ENCODE data around the gene MCF2L2. TPM values are rescaled to one million over a fixed set of nuclear protein-coding genes. Genes with fewer than 3 reads are reported as not detected.
"Not testable (repeated sequence)": the region's sequence is repeated elsewhere in the genome, so short reads cannot be mapped to it uniquely, and the experiment has no call there.

MCF2L2 gene
- total and polyA plus RNA-seq, 2 experiments from 2014 or later, result not detected

DNA sequence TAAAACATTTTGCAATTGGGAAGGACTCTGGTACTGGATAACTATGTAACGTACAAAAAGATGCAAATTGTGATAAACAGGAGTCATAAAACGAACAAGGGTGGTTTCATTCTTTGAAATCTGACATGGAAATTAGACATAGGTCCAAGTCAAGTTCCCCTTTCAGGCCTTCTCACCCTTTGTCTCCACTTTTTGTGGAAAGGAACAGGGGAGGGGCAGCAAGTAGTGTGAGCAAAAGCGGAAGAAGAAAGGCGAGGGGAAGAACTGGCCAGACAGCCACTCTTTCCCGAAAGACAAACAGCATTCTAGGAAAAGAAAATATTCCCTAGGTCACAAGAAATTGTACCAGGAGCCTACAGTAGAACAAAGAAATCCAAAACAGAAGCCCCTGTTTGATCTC, 52.6 kb downstream of the MCF2L2 start:
- Histone ChIP-seq H3K9me2 (ENCODE audit: insufficient read depth) (no peaks in the 10 kb centered on the region), H3K27ac (no peak overlapping the region), H3K4me3 (no peak overlapping the region), H3K27me3 (replicated peaks; ENCODE audit: insufficient read depth) (no peaks in the 10 kb centered on the region), H3K36me3 (ENCODE audit: low read depth) (no peaks in the 10 kb centered on the region), H3K4me1 (ENCODE audit: insufficient read depth) (peaks cover 8% of the 10 kb centered on the region), H3K4me2 (ENCODE audit: unreplicated experiment) (no peak overlapping the region), H3K9ac (no peak overlapping the region), H2AFZ (no peak overlapping the region), H3F3A (ENCODE audit: insufficient read depth) (no peaks in the 10 kb centered on the region), H3K79me2 (ENCODE audit: insufficient read depth) (no peaks in the 10 kb centered on the region), H3K9me3 (ENCODE audit: low read depth) (no peaks in the 10 kb centered on the region), H4K20me1 (ENCODE audit: insufficient read depth) (no peaks in the 10 kb centered on the region)
- no peak for DNase-seq
- TF ChIP-seq EZH2phosphoT487 (IDR thresholded peaks at IDR 0.05; ENCODE audit: insufficient read depth, low read depth) (no peak), EZH2 (IDR thresholded peaks at IDR 0.05; ENCODE audit: insufficient read depth, poor library complexity, severe bottlenecking) (no peak)
- WGBS, 2 experiments (ENCODE audit: low coverage in 1 of 2, low lambda C conversion rate in 2 of 2, missing lambda C conversion rate in 2 of 2), result 92 to 93% methylated on average over 5 of the region's 5 CpGs
- in situ Hi-C loops (cut with MboI), result loop anchor here (25.0 kb wide), 2 partner anchors 463 to 663 kb away; no protein-coding TSS in a partner anchor

DNA sequence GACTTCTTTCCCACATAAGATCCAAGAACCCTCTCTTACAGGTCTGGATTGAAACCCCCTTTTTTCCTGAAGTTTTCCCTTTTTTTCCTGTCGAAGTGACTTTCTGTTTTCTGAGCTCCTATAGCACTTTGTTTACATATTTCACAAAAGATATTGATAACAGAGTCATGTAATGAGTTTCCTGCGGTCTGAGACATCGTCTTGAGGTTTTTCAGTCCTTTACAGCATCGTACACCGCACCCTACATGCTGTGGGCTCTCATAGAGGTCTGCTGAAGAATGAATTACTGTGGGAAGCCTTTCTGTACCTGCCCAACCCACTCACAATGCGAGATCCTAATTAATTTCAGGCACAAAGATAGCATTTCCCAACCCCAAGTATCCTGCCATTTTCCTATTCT, 53.1 kb downstream of the MCF2L2 start:
- Histone ChIP-seq H2AFZ (no peak overlapping the region), H3K9ac (no peak overlapping the region), H3F3A (ENCODE audit: insufficient read depth) (peaks cover 4% of the 10 kb centered on the region; the same call in 1 of the 2 replicates), H3K9me2 (ENCODE audit: insufficient read depth) (no peaks in the 10 kb centered on the region), H3K27ac (no peak overlapping the region), H3K4me1 (ENCODE audit: insufficient read depth) (peaks cover 12% of the 10 kb centered on the region), H3K79me2 (ENCODE audit: insufficient read depth) (no peaks in the 10 kb centered on the region), H3K27me3 (replicated peaks; ENCODE audit: insufficient read depth) (no peaks in the 10 kb centered on the region), H3K4me2 (ENCODE audit: unreplicated experiment) (no peak overlapping the region), H3K36me3 (ENCODE audit: low read depth) (no peaks in the 10 kb centered on the region), H3K4me3 (no peak overlapping the region), H3K9me3 (ENCODE audit: low read depth) (no peaks in the 10 kb centered on the region), H4K20me1 (ENCODE audit: insufficient read depth) (no peaks in the 10 kb centered on the region)
- WGBS, 2 experiments (ENCODE audit: low coverage in 1 of 2, low lambda C conversion rate in 2 of 2, missing lambda C conversion rate in 2 of 2), result 79 to 83% methylated on average over 6 of the region's 6 CpGs
- TF ChIP-seq EZH2phosphoT487 (IDR thresholded peaks at IDR 0.05; ENCODE audit: insufficient read depth, low read depth), result no peak
- no peak for TF ChIP-seq EZH2 (IDR thresholded peaks at IDR 0.05; ENCODE audit: insufficient read depth, poor library complexity, severe bottlenecking)
- no peak for DNase-seq
- in situ Hi-C loops (cut with MboI), result loop anchor here (25.0 kb wide), 2 partner anchors 463 to 663 kb away; no protein-coding TSS in a partner anchor

DNA sequence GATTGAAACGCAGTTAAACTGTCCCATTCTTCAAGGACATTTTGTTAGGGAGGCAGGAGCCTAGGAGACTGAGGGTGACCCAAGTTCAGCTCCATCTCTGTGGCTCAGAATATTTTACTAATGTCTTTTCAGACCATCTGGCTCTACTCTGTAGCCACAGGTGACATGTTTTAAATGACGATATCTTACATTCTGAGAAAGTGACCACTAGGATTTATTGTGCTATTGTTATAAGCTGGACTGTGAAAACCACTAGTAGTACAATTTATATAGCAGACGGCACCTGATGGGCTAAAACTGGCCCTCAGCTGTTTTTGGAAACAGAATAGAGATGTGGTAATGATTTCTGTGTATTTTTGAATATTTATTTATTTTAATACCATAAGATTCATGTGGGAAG, 55.5 kb downstream of the MCF2L2 start:
- no peak overlapping the region for H3K4me2 ChIP-seq (ENCODE audit: unreplicated experiment)
- no peak overlapping the region for H3K4me3 ChIP-seq
- no peak overlapping the region for H3K27ac ChIP-seq
- no peaks in the 10 kb centered on the region for H3K79me2 ChIP-seq (ENCODE audit: insufficient read depth)
- 75 to 78% methylated on average over 3 of the region's 3 CpGs for WGBS, 2 experiments (ENCODE audit: low coverage in 1 of 2, low lambda C conversion rate in 2 of 2, missing lambda C conversion rate in 2 of 2)
- no peaks in the 10 kb centered on the region for H3K9me2 ChIP-seq (ENCODE audit: insufficient read depth)
- no peaks in the 10 kb centered on the region for H3K36me3 ChIP-seq (ENCODE audit: low read depth)
- H4K20me1 ChIP-seq (ENCODE audit: insufficient read depth), result no peaks in the 10 kb centered on the region
- in situ Hi-C loops (cut with MboI), result no loop called here
- peaks cover 8% of the 10 kb centered on the region; the same call in 1 of the 2 replicates for H3F3A ChIP-seq (ENCODE audit: insufficient read depth)
- no peak overlapping the region for H3K9ac ChIP-seq
- H3K4me1 ChIP-seq (ENCODE audit: insufficient read depth), result peaks cover 13% of the 10 kb centered on the region
- no peak overlapping the region for H2AFZ ChIP-seq
- H3K27me3 ChIP-seq (replicated peaks; ENCODE audit: insufficient read depth), result no peaks in the 10 kb centered on the region
- no peaks in the 10 kb centered on the region for H3K9me3 ChIP-seq (ENCODE audit: low read depth)
- DNase-seq, result no peak
- TF ChIP-seq EZH2 (IDR thresholded peaks at IDR 0.05; ENCODE audit: insufficient read depth, poor library complexity, severe bottlenecking) (no peak), EZH2phosphoT487 (IDR thresholded peaks at IDR 0.05; ENCODE audit: insufficient read depth, low read depth) (no peak)

DNA sequence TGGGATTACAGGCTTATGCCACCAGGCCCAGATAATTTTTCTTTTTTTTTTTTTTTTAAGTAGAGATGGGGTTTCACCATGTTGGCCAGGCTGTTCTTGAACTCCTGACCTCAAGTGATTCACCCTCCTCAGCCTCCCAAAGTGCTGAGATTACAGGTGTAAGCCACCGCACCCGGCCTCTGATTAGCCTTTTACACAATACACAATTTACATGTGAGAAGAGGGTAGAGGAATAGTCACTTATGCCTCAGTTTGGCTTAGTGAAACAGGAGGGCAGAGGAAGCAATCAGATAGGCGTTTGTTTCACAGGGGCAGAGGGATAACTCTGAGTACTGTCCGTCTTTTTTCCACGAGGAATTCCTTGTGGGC, 56.8 kb downstream of the MCF2L2 start:
- H3K4me2 ChIP-seq (ENCODE audit: unreplicated experiment); H3F3A ChIP-seq (ENCODE audit: insufficient read depth); H3K4me3 ChIP-seq; H3K36me3 ChIP-seq (ENCODE audit: low read depth); H2AFZ ChIP-seq; H3K9ac ChIP-seq; in situ Hi-C loops (cut with MboI); H3K27me3 ChIP-seq (replicated peaks; ENCODE audit: insufficient read depth); DNase-seq; H4K20me1 ChIP-seq (ENCODE audit: insufficient read depth); H3K9me2 ChIP-seq (ENCODE audit: insufficient read depth); H3K9me3 ChIP-seq (ENCODE audit: low read depth); H3K79me2 ChIP-seq (ENCODE audit: insufficient read depth): not testable (repeated sequence)
- 67 to 68% methylated on average over 5 of the region's 5 CpGs for WGBS, 2 experiments (ENCODE audit: low coverage in 1 of 2, low lambda C conversion rate in 2 of 2, missing lambda C conversion rate in 2 of 2)
- Histone ChIP-seq H3K27ac (peak overlapping the region; percentile 69; the same call in 1 of the 2 replicates), H3K4me1 (ENCODE audit: insufficient read depth) (peaks cover 13% of the 10 kb centered on the region)

DNA sequence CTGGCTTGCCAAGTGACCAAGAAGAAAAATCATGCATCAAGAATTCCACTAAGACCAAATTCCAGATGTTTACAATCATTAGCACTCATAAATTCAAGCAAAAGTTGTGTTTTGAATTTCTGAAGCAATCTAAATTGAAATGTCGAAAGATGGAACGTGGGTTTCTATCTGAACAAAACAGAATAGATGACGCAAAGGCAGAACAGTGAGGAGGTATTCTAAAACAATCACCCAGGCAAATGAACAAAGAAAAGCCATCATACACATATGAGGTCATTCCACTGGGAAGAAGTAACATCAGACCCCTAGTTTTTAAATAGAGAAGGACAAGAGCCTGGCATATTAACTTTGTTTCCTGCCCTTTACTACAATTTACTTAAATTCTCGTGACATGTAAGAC, 58.0 kb downstream of the MCF2L2 start:
- Histone ChIP-seq H2AFZ (peak overlapping the region; percentile 4; the same call in 1 of the 2 replicates), H3K9ac (peak overlapping the region; percentile 5; the same call in 1 of the 2 replicates), H3K4me1 (ENCODE audit: insufficient read depth) (peaks cover 13% of the 10 kb centered on the region), H3K79me2 (ENCODE audit: insufficient read depth) (no peaks in the 10 kb centered on the region), H4K20me1 (ENCODE audit: insufficient read depth) (no peaks in the 10 kb centered on the region), H3K9me3 (ENCODE audit: low read depth) (no peaks in the 10 kb centered on the region), H3K27ac (peak overlapping the region; percentile 69), H3K4me3 (no peak overlapping the region), H3K9me2 (ENCODE audit: insufficient read depth) (no peaks in the 10 kb centered on the region), H3K36me3 (ENCODE audit: low read depth) (no peaks in the 10 kb centered on the region), H3K27me3 (replicated peaks; ENCODE audit: insufficient read depth) (no peaks in the 10 kb centered on the region), H3K4me2 (ENCODE audit: unreplicated experiment) (peak overlapping the region; percentile 67), H3F3A (ENCODE audit: insufficient read depth) (peaks cover 8% of the 10 kb centered on the region; the same call in 1 of the 2 replicates)
- 22 to 23% methylated on average over 4 of the region's 4 CpGs for WGBS, 2 experiments (ENCODE audit: low coverage in 1 of 2, low lambda C conversion rate in 2 of 2, missing lambda C conversion rate in 2 of 2)
- in situ Hi-C loops (cut with MboI), result no loop called here
- DNase-seq, result peak; percentile 53
- TF ChIP-seq EZH2 (IDR thresholded peaks at IDR 0.05; ENCODE audit: insufficient read depth, poor library complexity, severe bottlenecking) (no peak), EZH2phosphoT487 (IDR thresholded peaks at IDR 0.05; ENCODE audit: insufficient read depth, low read depth) (no peak)
